Gastroesophageal sphincter (tissue), 4 donors: ENCODE measurements around the gene PRDM15. TPM values are rescaled to one million over a fixed set of nuclear protein-coding genes. Genes with fewer than 3 reads are reported as not detected.

Experiments
- ATAC-seq: fragments of 150-250 bp; one replicate; pipeline ENCODE4 v1.9.1; 2016; ENCODE audit warnings: mild to moderate bottlenecking, moderate library complexity
- H3K27ac ChIP-seq, 4 donors: fragments of 200-600 bp; sonication (generic) in 3 of 4; 1 replicate in 3 of 4; 2 replicates in 1 of 4; pipeline ENCODE4 v1.5.1; 2016 to 2019
- H3K27me3 ChIP-seq: fragments of 200-600 bp; sonication (generic); one replicate; pipeline ENCODE4 v1.5.1; 2019
- H3K36me3 ChIP-seq, 2 donors: fragments of 200-600 bp; sonication (generic); one replicate each; pipeline ENCODE4 v1.5.1; 2019; ENCODE audit warnings: control low read depth in 1 of 2
- H3K4me1 ChIP-seq, 3 donors: fragments of 200-600 bp; sonication (generic); 1 replicate in 2 of 3; 2 replicates in 1 of 3; pipeline ENCODE4 v1.5.1; 2016 to 2019; ENCODE audit warnings: control low read depth in 2 of 3
- H3K4me3 ChIP-seq, 2 donors: fragments of 200-600 bp; sonication (generic); one replicate each; pipeline ENCODE4 v1.5.1; 2019; ENCODE audit warnings: mild to moderate bottlenecking in 1 of 2, moderate library complexity in 1 of 2
- H3K9me3 ChIP-seq, 3 donors: fragments of 200-600 bp; sonication (generic); one replicate each; pipeline ENCODE4 v1.5.1; 2017 to 2019; ENCODE audit warnings: control low read depth in 2 of 3
- CTCF ChIP-seq, 4 experiments: fragments of 200-600 bp in 2 of 4; fragments of 450-650 bp in 2 of 4; sonication (generic) in 1 of 4; IDR thresholded peaks; one replicate each; pipeline ENCODE4 v1.5.1; 2017 to 2019; ENCODE audit warnings: antibody characterized with exemption in 4 of 4, mild to moderate bottlenecking in 2 of 4, moderate library complexity in 2 of 4
- EP300 ChIP-seq: sonication (generic); formaldehyde crosslinking; IDR thresholded peaks from one replicate; pipeline ENCODE4 v1.6.1; 2017; ENCODE audit warnings: antibody characterized with exemption, mild to moderate bottlenecking
- POLR2A ChIP-seq, 2 donors: fragments of 450-650 bp; IDR thresholded peaks; one replicate each; pipeline ENCODE4 v1.6.1; 2017; ENCODE audit warnings: antibody characterized with exemption in 2 of 2, mild to moderate bottlenecking in 2 of 2, moderate library complexity in 1 of 2
- POLR2AphosphoS5 ChIP-seq: sonication (generic); formaldehyde crosslinking; IDR thresholded peaks from one replicate; pipeline ENCODE4 v1.6.1; 2017; ENCODE audit warnings: antibody characterized with exemption
- WGBS, 2 donors: methylation state at CpG; one replicate each; pipeline ENCODE4 v1.1.5; 2018; ENCODE audit warnings: low coverage in 1 of 2; 5-methylcytosine and 5-hydroxymethylcytosine counted together
- total RNA-seq, 4 donors: library from RNA; depleted of rRNA; stranded (reverse); fragments of >200 nt; gene quantifications; one replicate each; pipeline ENCODE4 v1.1.0, GENCODE V29; 2016

The PRDM15 gene
- total RNA-seq, 4 donors from 2014 or later = 2.9 to 8.2 (median 7.2) TPM

GRCh38 chr21:41852151-41852928 is 26.8 kb downstream of the PRDM15 start:
- Histone ChIP-seq H3K27ac (no peak overlapping the region), H3K36me3 (peaks cover 0 to 92% of the 10 kb centered on the region in 2 donors), H3K4me1 (no peaks in the 10 kb centered on the region), H3K9me3 (no peaks in the 10 kb centered on the region), H3K27me3 (no peaks in the 10 kb centered on the region), H3K4me3 (no peak overlapping the region)
- TF ChIP-seq EP300 (no peak), CTCF (IDR thresholded peaks at IDR 0.05) (no peak), POLR2AphosphoS5 (no peak)
- 89 to 94% methylated on average over 3 to 5 of the region's 21 CpGs for WGBS, 2 donors
- ATAC-seq = no peak

GRCh38 chr21:41851090-41851790 is 27.9 kb downstream of the PRDM15 start:
- H3K27ac ChIP-seq = no peak overlapping the region
- H3K4me1 ChIP-seq = no peaks in the 10 kb centered on the region
- no peak for ATAC-seq
- 73 to 100% methylated on average over 1 to 10 of the region's 23 CpGs for WGBS, 2 donors
- TF ChIP-seq POLR2AphosphoS5 (no peak), POLR2A (IDR thresholded peaks at IDR 0.05) (no peak), CTCF (IDR thresholded peaks at IDR 0.05) (no peak), EP300 (no peak)
- no peak overlapping the region for H3K4me3 ChIP-seq
- peaks cover 0 to 92% of the 10 kb centered on the region in 2 donors for H3K36me3 ChIP-seq
- no peaks in the 10 kb centered on the region for H3K27me3 ChIP-seq
- H3K9me3 ChIP-seq = no peaks in the 10 kb centered on the region

- Histone ChIP-seq H3K36me3 (peaks cover 0 to 94% of the 10 kb centered on the region in 2 donors), H3K4me3 (no peak overlapping the region), H3K9me3 (no peaks in the 10 kb centered on the region), H3K27ac (no peak overlapping the region), H3K4me1 (no peaks in the 10 kb centered on the region), H3K27me3 (no peaks in the 10 kb centered on the region)
- TF ChIP-seq CTCF (IDR thresholded peaks at IDR 0.05) = no peak
- TF ChIP-seq POLR2A (IDR thresholded peaks at IDR 0.05) = no peak
- no peak for TF ChIP-seq POLR2AphosphoS5
- TF ChIP-seq EP300 = no peak
- WGBS, 2 donors = 83 to 97% methylated on average over 5 to 7 of the region's 9 CpGs
- no peak for ATAC-seq
Measured at GRCh38 chr21:41850085-41850484, 29.1 kb downstream of the PRDM15 start.

- Histone ChIP-seq H3K9me3 (no peaks in the 10 kb centered on the region), H3K4me1 (no peaks in the 10 kb centered on the region), H3K27ac (no peak overlapping the region), H3K4me3 (no peak overlapping the region), H3K27me3 (no peaks in the 10 kb centered on the region), H3K36me3 (peaks cover 0 to 84% of the 10 kb centered on the region in 2 donors)
- TF ChIP-seq POLR2A (IDR thresholded peaks at IDR 0.05) (no peak), EP300 (no peak), POLR2AphosphoS5 (no peak), CTCF (IDR thresholded peaks at IDR 0.05) (no peak)
- ATAC-seq = no peak
- 65 to 84% methylated on average over 4 to 10 of the region's 15 CpGs for WGBS, 2 donors
Measured at GRCh38 chr21:41848958-41849580, 30.1 kb downstream of the PRDM15 start.
